Smooth muscle cell of the pulmonary artery (primary cell): Measurements from ENCODE around the gene SOHLH2. TPM values are rescaled to one million over a fixed set of nuclear protein-coding genes. Genes with fewer than 3 reads are reported as not detected.

Source experiments
- total RNA-seq: library from RNA; depleted of rRNA; stranded (reverse); fragments of >200 nt; gene quantifications from 2 replicates; pipeline ENCODE4 v1.2.3, GENCODE V29; 2014

SOHLH2 gene
- 0.07 and 0.56 TPM in 2 replicates for total RNA-seq

GRCh38 chr13:36214163-36214921 lies at the start of gene SOHLH2:
TSS of gene SOHLH2 (minus strand) at chr13:36214556. CDS start at chr13:36214526, 30 bp downstream.

GRCh38 chr13:36131222-36131930 lies 83.0 kb downstream of the SOHLH2 start, which contains the start of gene DCLK1:
TSS of gene DCLK1 (minus strand) at chr13:36131382.

Other genes starting within 250 kb of the SOHLH2 start
- gene DCLK1, start 83.2 kb downstream of the SOHLH2 start, total RNA-seq = 1.7 and 11.8 TPM in 2 replicates
- gene CCDC169, start 83.3 kb upstream of the SOHLH2 start, total RNA-seq = 1.6 and 2.8 TPM in 2 replicates
- gene SPART, start 131.8 kb upstream of the SOHLH2 start, total RNA-seq = 152 and 153 TPM in 2 replicates
- 0.39 and 2.8 TPM in 2 replicates for gene CCNA1, start 217.9 kb upstream of the SOHLH2 start, total RNA-seq